T-helper 2 cell treated with Interferon-gamma antibody and Interleukin-4, amounts not matched to agents 100 ng/mL and 5 ng/mL, for 36 hours (primary cell): ENCODE results near the gene IPPK. TPM values are rescaled to one million over a fixed set of nuclear protein-coding genes. Genes with fewer than 3 reads are reported as not detected.

Experiments used
- intact Hi-C: fragments of 100-400 bp; cut with micrococcal nuclease; formaldehyde crosslinking; loops from one replicate; pipeline ENCODE4 v1.15.1; 2023
- total RNA-seq: library from RNA; stranded (reverse); gene quantifications from 2 replicates; pipeline ENCODE4 v1.2.3, GENCODE V29; 2022

Gene IPPK
- total RNA-seq, 1 donor from 2014 or later, result 9.0 TPM

DNA sequence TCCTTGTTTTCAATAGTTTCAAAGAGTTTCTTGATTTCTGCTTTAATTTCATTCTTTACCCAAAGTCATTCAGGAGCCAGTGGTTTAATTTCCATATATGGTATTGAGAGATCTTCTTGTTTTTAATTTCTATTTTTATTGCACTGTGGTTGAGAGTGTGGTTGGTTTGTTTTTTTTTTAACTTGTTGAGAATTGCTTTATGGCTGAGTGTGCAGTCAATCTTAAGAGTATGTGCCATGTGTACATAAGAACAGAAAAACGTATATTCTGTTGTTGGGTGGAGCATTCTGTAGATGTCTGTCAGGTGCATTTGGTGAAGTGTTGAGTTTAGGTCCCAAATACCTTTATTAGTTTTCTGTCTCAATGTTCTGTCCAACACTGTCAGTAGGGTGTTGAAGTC lies 26.7 kb upstream of the IPPK start:
- intact Hi-C loops, result no loop called here

DNA sequence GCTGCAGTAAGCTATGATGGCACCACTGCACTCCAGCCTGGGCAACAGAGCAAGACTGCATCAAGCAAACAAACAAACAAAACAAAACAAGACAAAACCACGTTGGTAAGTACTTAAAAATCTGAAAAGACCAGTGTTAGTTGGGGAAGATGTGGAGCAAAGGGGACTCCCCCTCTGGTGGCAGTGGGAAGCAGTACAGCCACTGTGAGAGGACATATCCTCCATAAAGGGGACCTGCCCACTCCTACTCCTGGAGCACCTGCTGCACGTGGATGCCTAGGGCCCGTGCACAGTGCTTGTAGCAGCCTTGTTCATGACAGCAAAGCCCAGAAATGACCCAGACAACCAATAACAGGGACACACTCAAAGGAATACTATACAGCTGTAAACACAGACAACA lies 17.0 kb upstream of the IPPK start:
- intact Hi-C loops, result no loop called here

DNA sequence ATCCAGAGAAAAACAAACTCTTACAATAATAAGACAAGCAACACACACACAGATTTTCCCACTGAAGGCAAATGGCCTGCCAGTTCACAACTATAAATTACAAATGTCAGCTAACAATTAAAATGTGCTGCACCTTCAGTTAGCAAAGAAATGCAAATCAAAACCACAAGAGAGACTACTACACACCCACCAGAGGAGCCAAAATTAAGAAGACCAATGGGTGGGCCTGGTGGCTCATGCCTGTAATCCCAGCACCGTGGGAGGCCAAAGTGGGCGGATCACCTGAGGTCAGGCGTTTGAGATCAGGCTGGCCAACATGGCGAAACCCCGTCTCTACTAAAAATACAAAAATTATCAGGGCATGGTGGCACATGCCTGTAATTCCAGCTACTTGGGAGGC lies 15.1 kb upstream of the IPPK start:
- intact Hi-C loops, result no loop called here

DNA sequence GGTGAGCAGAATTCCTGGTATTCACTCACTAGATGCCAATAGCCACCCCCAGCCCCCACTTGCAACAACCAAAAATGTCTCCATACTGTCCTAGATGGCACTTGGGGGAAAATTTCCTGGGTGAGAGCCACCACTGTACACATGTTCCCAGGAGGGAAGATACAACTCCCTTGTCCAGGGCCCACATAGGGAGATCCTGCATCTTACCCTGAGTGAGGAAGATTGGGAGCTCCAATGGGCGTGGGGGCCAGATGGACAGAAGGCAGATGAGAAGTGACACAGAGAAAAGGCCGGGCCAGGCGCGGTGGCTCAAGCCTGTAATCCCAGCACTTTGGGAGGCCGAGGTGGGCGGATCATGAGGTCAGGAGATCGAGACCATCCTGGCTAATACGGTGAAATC lies 12.3 kb upstream of the IPPK start:
- intact Hi-C loops, result no loop called here

DNA sequence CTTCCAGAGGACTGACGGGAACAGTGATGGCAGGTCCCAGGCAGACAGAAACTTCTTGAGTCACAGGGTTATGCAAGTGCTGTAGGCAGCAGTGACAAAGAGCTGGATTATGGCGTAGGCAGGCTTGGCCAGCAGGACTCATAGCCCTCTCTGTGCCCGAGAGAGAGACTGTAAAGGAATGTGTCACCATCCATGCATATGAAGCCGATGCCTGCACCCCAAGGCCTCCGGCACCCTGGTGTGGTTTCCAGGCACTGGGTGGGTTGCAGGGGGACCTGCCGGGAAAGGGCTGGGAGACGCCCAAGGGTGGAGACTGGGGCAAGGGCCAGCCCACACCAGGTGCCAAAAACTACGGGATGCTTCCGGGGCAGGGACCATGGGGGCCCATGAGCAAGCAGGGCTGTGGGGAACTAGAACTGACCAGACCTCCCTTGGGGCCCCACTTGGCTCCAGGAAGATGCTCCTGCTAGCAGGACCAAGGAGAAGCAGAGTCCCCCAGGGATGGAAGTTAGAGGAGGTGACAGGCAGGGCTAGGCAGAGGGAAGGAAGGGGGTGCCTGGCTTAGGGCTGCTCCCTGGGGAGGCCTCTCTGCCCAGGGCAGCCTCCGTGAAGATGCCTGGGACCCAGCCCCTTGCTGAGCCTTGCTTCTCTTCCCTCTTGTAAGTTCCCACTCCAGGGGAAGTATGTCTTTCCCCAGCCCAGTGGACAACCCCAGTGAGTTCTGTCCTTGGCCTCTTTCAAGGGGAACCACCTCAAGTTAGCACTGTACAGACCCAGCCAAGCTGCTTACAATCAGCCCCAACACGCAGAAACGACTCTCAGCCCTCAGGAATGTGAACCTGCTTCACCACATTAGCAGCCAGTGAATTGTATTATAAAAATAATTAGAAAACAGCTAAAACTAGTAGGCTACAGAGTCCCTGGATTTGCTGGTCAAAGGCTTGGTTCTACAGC lies 10.5 kb upstream of the IPPK start:
- intact Hi-C loops, result no loop called here

DNA sequence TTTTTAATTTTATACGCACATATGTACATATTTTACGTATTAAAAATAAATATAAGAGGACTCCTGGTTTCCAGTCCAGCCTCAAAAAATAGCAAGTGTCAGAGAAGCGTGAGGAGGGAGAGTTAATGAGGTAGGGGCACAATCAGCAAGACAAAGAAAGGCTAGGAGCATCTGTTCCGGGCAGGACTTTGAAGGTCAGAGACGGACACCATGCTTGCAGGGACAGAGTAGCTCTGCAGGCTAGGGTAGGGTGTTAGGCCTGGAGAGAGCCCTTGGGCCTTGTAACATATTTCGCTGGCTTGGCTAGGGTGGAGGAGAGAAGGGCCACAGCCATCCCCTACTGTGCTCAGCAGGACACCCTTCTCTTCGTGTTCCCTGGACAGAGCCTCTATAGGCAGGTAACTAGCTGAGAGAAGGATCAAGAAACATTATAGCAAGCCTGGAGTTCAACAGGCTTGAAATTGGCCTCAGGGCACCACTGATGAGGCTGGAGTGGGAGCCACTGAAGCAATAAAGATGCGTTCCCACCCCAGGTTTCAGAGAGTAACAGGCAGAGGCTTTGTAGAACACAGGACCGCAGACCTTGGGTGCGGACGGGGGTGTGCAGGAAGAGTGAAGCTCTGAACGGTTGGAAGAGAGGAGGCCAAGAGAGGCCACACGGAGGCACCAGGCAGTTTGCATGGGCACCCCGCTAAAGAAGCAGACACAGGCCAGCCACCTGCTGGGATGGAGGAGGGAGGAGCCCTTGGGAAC lies 9.7 kb upstream of the IPPK start:
- intact Hi-C loops, result no loop called here

DNA sequence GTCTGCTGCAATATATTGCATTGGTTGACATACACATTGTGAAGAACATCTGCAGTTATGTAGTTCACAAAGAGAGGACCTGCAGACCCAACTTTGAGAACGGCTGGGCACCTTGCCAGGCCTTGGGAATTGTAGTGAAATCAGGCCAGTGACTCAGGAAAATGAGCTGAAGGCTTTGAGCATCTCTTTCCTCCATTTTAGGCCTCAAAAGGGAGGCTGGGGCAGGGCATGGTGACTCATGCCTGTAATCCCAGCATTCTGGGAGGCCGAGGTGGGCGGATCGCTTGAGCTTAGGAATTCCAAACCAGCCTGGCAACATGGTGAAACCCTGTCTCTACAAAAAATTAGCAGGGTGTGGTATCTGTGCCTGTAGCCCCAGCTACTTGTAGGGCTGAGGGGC lies 1.4 kb upstream of the IPPK start:
- intact Hi-C loops, result loop anchor here (2.0 kb wide), 1 partner anchor 35 kb away; no protein-coding TSS in a partner anchor

DNA sequence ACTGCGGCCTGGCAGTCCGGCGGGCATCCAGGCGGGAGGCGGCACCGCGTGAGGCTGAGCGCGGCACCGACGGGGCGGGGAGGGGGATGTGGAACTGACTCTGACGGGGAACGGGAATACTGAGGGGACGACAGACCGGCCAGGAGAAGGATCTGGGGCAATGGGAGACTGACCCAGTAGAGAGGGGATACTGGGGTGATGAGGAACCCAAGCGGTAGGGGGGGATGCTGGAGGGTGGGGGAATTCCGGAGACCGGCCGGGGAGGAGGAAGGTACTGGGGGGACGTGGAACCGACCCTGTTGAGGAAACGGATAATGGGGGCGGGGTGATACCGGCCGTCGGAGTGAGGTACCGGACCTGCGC lies 423 bp downstream of the IPPK start:
- intact Hi-C loops, result no loop called here

DNA sequence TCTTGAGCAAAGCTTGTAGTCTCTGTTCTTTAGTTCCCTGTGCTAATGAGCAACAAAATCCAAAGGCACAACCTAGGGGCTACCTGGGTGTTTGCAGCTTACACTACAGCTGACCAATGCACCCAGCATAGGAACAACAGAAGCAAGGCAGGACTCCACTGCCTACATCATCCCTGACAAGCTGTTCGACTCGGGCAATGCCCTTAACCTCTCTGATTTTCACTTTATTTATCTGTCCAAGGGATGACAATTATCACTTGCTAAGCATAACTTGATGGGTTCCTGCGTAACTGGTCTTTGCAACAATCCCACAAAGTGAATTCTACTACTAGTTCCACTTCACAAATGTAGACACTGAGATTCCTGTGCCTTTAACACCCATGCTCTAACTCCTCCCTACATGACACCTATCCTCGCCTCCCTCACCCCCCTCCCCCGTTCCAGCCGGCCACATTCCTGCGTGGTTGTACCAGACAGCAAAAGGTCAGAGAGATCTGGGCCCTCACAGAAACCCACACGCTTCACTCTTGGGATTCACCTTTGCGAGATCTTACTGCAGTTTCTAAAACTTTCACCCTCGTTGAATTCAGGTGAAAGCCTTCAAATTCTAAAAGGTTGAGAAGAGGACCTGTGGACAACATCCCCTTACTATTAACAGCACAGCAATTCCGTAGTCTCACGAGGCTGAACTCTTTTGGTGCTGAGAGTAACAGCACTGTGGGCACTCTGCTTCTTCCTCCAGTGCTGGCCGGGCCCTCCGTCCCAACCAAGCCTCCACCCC lies 995 bp downstream of the IPPK start:
- intact Hi-C loops, result no loop called here

DNA sequence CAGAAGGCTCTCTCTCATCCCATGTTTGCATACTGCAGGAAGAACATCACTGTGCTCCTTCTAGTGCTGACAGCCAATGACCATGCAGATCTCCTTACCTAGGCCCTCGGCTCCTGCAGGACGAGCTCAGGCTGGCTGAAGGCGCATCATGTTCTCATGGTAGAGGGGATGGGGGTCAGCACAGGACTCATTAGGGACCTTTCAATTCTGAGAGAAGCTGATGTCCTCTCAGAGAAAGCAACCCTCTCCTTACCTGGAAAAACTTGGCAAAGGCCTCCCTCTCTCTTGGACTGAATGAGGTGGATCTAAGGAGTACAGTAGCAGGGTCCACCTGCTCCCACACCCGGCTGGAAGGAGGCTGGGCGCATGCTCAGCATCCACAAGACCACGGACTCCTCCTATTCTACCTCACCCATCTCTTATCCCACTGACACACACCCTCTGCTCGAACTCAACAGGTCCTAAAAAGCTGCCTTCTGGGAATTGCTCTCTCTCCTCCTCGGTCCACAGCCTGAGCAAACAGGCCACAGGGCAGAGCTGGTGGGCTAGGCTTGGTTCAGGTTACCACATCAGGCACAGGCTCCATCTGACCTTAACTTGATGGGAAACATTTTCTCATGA lies 2.9 kb downstream of the IPPK start:
- intact Hi-C loops, result no loop called here

DNA sequence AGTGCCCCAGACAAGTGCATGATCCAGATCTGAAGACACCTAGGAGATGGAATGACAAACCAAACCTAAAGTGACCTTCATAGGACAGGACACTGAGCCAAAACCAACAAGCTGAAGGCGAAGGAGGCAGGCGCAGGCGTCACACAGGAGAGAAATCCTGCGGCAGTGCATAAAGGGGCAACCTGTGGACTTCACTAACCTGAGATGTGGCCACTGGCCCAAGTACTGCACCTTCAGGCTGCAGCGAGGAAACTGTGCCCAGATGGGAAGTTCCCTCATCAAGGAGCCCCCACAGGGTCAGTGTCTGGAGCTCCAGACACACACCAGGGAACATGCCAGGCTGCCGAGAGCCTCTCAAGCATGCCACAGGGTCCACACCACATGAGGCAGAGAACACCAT lies 3.7 kb downstream of the IPPK start:
- intact Hi-C loops, result no loop called here

DNA sequence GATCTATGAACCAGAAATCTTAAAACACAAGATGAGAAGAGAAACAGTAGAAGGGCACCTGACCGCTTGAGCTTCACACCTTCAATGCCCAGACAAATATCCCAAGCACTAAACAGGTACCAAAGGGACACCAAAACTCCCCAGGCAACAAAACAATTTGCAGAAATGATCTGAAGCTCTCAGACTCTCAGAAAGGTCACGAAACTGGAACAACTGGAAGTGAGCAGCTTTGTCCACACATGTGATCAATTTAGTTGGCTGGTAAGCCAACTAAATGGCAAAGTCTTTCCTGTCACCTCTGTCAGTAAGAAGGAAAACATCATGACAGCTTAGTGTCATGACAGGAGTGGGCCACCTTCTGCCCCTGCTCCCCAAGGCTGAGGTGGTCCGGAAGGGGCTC lies 4.1 kb downstream of the IPPK start:
- intact Hi-C loops, result no loop called here

DNA sequence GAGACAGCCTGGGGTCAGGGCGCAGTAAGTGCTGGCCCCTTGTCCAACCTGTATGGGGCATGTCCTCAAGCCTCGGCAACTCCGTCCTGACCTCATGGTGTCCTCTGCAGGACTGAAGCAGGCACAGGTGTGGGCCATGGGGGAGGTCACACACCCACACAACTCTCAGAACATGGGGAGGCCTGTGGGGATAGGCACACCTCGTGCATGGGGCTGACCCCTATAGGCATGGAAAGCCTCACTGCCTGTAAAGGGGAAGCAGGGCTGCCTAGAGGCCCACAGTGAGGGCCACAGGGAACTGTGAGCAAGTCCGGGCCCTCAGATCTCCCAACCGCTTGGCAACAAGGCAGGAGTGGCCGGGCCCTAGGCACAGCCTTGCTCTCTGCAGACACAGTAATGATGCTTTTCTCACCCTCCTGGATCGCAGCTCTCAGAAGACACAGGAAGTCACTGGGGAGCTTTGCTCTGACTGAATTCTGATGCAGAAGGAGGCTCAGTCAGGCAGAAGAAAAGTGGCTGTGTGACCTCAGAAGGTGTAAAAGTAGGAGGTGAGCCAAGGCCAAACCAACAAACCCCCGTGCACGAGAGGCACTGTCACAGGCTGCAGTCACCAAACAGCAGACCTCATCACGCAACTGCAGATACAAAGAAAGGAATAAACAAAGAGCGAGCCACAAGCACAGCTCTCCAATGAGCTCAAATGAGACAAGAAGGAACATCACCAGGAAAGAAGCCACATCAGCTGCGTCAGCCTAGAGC lies 5.4 kb downstream of the IPPK start:
- intact Hi-C loops, result no loop called here

DNA sequence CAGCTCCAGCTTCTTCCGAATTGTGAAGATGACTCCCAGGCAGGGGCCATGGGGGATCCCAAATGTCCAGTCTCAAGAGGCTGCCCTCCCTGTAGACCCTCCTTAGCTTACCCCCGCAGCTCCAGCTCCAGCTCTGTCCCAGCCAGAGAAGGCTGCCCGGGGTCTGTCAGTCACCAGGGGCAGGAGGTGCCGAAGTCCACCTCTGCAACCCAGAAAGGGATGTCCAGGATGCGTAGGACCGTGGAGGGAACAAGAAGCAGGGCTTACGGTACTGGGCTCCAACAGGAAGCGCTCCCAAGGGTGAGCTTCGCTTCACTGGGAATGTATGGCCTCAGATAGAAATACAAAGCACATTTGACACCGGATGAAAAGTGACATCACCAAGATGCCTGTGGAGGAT lies 6.0 kb downstream of the IPPK start:
- intact Hi-C loops, result no loop called here

DNA sequence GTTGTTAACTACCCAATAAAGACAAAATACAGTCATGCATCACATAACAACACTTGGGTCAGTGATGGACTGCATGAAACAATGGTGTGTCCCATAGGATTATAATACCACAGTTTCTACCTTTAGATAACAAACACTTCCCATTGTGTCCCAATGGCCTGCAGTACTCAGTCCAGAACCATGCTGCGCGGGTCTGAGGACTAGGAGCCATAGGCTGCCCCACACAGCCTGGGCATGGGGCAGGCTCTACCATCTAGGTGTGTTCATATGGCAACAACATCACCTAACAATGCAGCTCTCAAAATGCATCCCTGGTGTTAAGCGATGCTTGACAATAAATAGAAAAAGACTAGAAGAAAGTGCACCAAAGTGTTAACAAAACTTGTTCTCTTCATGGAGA lies 6.8 kb downstream of the IPPK start:
- intact Hi-C loops, result no loop called here

DNA sequence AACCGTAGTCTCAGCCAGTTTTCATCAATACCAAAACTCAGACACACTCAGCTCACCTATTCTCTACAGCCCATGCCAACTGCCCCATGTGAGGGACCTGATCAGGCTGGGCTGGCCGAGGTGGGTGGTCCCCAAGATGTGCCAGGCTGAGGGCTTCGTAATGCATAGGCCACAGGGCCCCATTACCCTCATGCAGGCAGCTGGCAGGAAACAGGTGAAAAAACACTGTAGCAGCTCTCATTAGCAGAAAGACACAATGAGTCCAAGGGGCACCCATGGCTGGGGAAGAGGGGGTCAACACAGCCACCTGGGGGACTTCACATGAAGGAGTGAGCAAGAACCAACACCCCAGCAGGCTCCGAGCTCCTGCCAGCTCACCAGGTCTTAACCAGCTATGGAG lies 8.2 kb downstream of the IPPK start:
- intact Hi-C loops, result no loop called here

DNA sequence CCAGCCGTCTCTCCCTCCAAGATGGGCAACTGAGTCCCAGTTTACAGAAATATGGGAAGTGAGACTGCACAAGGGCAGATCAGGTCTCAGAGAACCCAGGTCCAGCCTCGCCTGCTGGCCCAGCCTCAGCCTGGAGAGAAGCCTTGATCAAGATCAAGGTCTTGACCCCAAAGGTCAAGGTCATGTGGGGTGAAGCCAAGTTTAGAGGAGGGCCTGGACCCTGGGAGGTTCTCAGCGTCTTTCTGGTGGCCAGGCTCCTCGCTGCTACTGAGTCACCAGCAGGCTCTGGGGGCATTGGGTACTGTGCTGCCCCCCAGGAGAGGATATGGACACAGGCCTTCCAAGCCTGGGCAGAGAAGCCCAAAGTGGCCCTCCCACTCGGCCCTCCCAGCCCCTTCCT lies 8.8 kb downstream of the IPPK start:
- intact Hi-C loops, result no loop called here

DNA sequence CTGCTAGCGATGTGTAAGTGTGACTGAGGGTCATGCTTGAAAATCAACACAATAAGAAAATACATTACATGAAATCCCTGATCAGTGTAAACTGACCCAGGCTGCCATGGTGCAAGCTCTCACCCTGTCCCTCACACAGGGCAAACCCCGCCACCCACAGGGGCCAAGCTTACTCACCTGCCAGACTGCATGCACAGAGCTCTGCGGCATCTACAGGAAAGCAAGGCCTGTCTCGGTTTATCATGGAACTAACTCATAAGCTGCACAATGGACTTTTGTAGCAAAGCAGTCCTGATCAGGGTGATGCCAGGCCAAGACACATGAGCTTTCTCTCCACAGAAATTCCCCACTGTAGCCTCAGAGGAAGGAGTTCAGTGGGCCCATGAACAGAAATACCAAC lies 9.7 kb downstream of the IPPK start:
- intact Hi-C loops, result no loop called here

DNA sequence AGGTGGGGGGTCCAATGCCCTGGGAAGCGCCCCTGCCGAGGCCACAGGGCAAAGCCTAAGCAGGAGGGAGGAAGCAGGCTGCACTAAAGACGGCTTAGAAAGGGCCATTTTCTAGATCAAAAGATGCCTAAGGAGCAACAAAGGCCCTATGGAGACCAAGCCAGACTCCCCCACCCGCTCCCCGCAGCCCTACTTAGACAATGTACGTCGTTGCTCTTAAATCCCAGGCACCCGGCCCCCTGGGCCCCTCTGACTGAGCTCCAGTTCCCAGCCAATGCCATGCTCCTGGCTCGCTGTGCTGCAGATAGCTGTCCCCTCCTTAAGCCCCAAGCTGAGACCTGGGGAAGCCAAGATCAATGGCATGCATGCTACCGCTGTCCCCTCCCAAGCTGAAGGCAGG lies 10.3 kb downstream of the IPPK start:
- intact Hi-C loops, result no loop called here

DNA sequence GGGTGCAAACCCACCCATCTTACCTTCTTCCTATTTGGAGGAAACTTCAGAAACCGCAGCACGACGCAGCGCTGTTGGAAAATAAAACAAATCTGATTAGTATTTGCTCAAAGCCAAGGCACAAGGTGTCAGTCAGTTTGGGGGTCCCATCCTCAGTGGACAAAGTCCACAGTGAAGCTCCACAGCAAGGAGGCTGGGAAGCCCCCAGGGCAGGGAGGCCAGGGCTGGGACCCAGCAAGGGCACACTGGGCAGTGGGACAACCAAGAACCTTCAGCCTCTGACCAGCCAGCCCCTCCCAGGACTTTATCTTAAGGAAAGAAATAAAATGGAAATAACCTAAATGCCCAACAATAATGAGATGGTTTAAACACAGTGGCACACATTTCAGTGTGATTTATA lies 11.3 kb downstream of the IPPK start:
- intact Hi-C loops, result no loop called here

DNA sequence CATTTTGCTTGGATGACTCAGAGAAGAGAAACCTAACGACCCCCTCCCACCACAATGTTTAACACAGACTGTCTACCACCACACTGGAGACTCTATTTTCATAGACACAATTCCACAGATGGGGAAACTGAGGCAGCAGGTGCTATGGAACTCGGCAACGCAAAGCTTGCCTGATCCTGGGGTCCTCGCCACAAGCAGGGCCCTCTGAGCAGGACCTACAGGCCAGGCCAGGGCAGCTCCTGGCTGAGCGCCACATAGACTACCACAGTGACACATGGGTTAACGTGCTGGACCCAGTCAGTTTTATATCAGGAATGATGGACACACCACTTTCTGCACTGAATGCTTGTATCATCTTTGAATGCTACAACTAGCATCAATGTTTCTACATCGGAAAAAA lies 11.8 kb downstream of the IPPK start:
- intact Hi-C loops, result no loop called here
